HepG2 (cell line): ENCODE data around the gene CSNK2B. TPM values are rescaled to one million over a fixed set of nuclear protein-coding genes. Genes with fewer than 3 reads are reported as not detected.

Experiments
- BRD4 ChIP-seq: sonication (generic); formaldehyde crosslinking; IDR thresholded peaks from 2 replicates; pipeline ENCODE4 v1.4.0; 2020; ENCODE audit warnings: missing genetic modification reagents
- GTF2F1 ChIP-seq: fragments of 150-350 bp; IDR thresholded peaks from 2 replicates; pipeline ENCODE4 v1.6.1; 2014; ENCODE audit warnings: low read length
- HMGXB4 ChIP-seq, 2 experiments: sonication (generic) in 1 of 2; formaldehyde crosslinking in 1 of 2; IDR thresholded peaks; 2 replicates each; pipeline versions ENCODE4 v1.4.0 to v1.6.1; 2018 to 2020; ENCODE audit warnings: missing genetic modification reagents in 2 of 2, borderline replicate concordance in 1 of 2, low read depth in 1 of 2, mild to moderate bottlenecking in 1 of 2, missing biosample characterization in 1 of 2
- KLF16 ChIP-seq, 2 experiments: sonication (generic) in 1 of 2; formaldehyde crosslinking in 1 of 2; IDR thresholded peaks; 2 replicates each; pipeline versions ENCODE4 v1.6.1 to v1.8.0; 2016 to 2023; ENCODE audit warnings: missing genetic modification reagents in 2 of 2, missing compliant biosample characterization in 1 of 2
- MAFK ChIP-seq, 2 experiments: IDR thresholded peaks in 1 of 2; conservative IDR thresholded peaks in 1 of 2; 2 replicates each; pipeline ENCODE4 v1.6.1; 2011; ENCODE audit warnings: improper control_type of control experiment in 2 of 2, low read length in 2 of 2
- MBNL3 ChIP-seq: fragments of 250-450 bp; sonication (Bioruptor Pico); conservative IDR thresholded peaks from 2 replicates; pipeline ENCODE4 v1.8.0; 2022; ENCODE audit warnings: mild to moderate bottlenecking, inconsistent platforms
- NFIC ChIP-seq: IDR thresholded peaks from 2 replicates; pipeline ENCODE4 v1.6.1; 2012; ENCODE audit warnings: mild to moderate bottlenecking, low read length, inconsistent platforms
- REPIN1 ChIP-seq: sonication (generic); formaldehyde crosslinking; IDR thresholded peaks from 2 replicates; pipeline ENCODE4 v1.8.0; 2022; ENCODE audit warnings: missing genetic modification reagents, low read depth, mild to moderate bottlenecking, borderline replicate concordance
- RXRA ChIP-seq: sonication (generic); formaldehyde crosslinking; IDR thresholded peaks from 2 replicates; pipeline ENCODE4 v1.5.1; 2020; ENCODE audit warnings: missing genetic modification reagents
- SMC3 ChIP-seq: IDR thresholded peaks from 2 replicates; pipeline ENCODE4 v1.6.1; 2011; ENCODE audit warnings: low read length, improper control_type of control experiment
- TFDP1 ChIP-seq: IDR thresholded peaks from 2 replicates; pipeline ENCODE4 v1.6.1; 2016; ENCODE audit warnings: missing compliant biosample characterization, missing genetic modification reagents, borderline replicate concordance
- U2AF1 ChIP-seq: fragments of 200-400 bp; formaldehyde crosslinking; optimal IDR thresholded peaks from 2 replicates; pipeline ENCODE3; 2017; ENCODE audit warnings: mild to moderate bottlenecking, low read depth, low read length
- ZFP36L2 ChIP-seq: sonication (generic); formaldehyde crosslinking; IDR thresholded peaks from 2 replicates; pipeline ENCODE4 v1.4.0; 2020; ENCODE audit warnings: missing genetic modification reagents
- ZNF136 ChIP-seq: sonication (generic); formaldehyde crosslinking; IDR thresholded peaks from 2 replicates; pipeline ENCODE4 v1.8.1; 2022; ENCODE audit warnings: low read depth, mild to moderate bottlenecking, moderate library complexity, missing genetic modification reagents
- ZNF264 ChIP-seq: sonication (generic); formaldehyde crosslinking; IDR thresholded peaks from 2 replicates; pipeline ENCODE4 v1.4.0; 2020; ENCODE audit warnings: missing genetic modification reagents
- ZNF512B ChIP-seq: sonication (generic); formaldehyde crosslinking; IDR thresholded peaks from 2 replicates; pipeline ENCODE4 v1.5.1; 2020; ENCODE audit warnings: missing genetic modification reagents, mild to moderate bottlenecking, borderline replicate concordance
- ZNF614 ChIP-seq: IDR thresholded peaks from 2 replicates; pipeline ENCODE4 v1.6.1; 2018; ENCODE audit warnings: missing biosample characterization, missing genetic modification reagents, inconsistent platforms, borderline replicate concordance
- ZNF687 ChIP-seq: sonication (generic); formaldehyde crosslinking; IDR thresholded peaks from 2 replicates; pipeline ENCODE4 v1.5.1; 2020; ENCODE audit warnings: mild to moderate bottlenecking, missing genetic modification reagents, moderate library complexity
- ZNF879 ChIP-seq: sonication (generic); formaldehyde crosslinking; IDR thresholded peaks from 2 replicates; pipeline ENCODE4 v1.8.1; 2023; ENCODE audit warnings: missing genetic modification reagents
- polyA plus RNA-seq, 8 experiments: library from polyadenylated mRNA; depleted of rRNA in 3 of 8; stranded (reverse) in 7 of 8; unstranded in 1 of 8; fragments of >200 nt; fragmentation: Illumina TruSeq in 4 of 8; extraction: Trizol in 4 of 8; gene quantifications; 2 replicates each; pipeline versions ENCODE4 v1.2.1 to v1.2.3, GENCODE V29; 2011 to 2016; ENCODE audit warnings: low read depth in 4 of 8, missing spikeins in 1 of 8, mixed read lengths in 1 of 8; ENCODE audit not compliant: insufficient read depth in 1 of 8
- total RNA-seq, 5 experiments: library from RNA; depleted of rRNA; stranded (reverse); fragments of >200 nt; fragmentation: Illumina TruSeq; extraction: Trizol; gene quantifications; 2 replicates each; pipeline ENCODE4 v1.2.3, GENCODE V29; 2016; ENCODE audit warnings: low read depth in 1 of 5

The CSNK2B gene
- total and polyA plus RNA-seq, 2 of the 13 experiments (the other 11 are each of a cell fraction or from before 2014, with no cell fraction given): 111 to 296 TPM

- peak; percentile 55 to 71 for TF ChIP-seq HMGXB4 (CRISPR knock-in tag; IDR thresholded peaks at IDR 0.05; ENCODE audit: borderline replicate concordance in 1 of 2, low read depth in 1 of 2)
- no peak for TF ChIP-seq GTF2F1
- peak; percentile 73; the same call in 1 of the 2 replicates for TF ChIP-seq RXRA
- peak; percentile 79; the same call in 1 of the 2 replicates for TF ChIP-seq TFDP1 (CRISPR knock-in tag)
- peak; percentile 50; the same call in 1 of the 2 replicates for TF ChIP-seq ZNF614
- no peak for TF ChIP-seq MAFK (conservative IDR thresholded peaks at IDR 0.05 in 1 of 2, IDR thresholded peaks at IDR 0.05 in 1 of 2; ENCODE audit: low read length in 2 of 2)
- TF ChIP-seq ZNF512B (CRISPR knock-in tag): no peak
- no peak for TF ChIP-seq ZNF879 (CRISPR knock-in tag)
- no peak for TF ChIP-seq ZNF264 (CRISPR knock-in tag)
- no peak for TF ChIP-seq ZNF136 (CRISPR knock-in tag)
- TF ChIP-seq BRD4: no peak; the same call in 1 of the 2 replicates
- peak; percentile 30; a peak in 1 of 4 replicates for TF ChIP-seq KLF16 (CRISPR knock-in tag; IDR thresholded peaks at IDR 0.05)
- no peak for TF ChIP-seq SMC3
- TF ChIP-seq ZFP36L2: no peak
- no peak for TF ChIP-seq NFIC
- no peak for TF ChIP-seq U2AF1
- TF ChIP-seq ZNF687 (CRISPR knock-in tag): peak; percentile 84
- TF ChIP-seq REPIN1 (CRISPR knock-in tag): peak; percentile 39
- TF ChIP-seq MBNL3: no peak
Observed at GRCh38 chr6:31665501-31666336, at the start of gene CSNK2B (continued).
